Spleen (tissue), 7 donors: Measurements from ENCODE around the gene FTO.

Experiments used
- POLR2AphosphoS5 ChIP-seq, 3 donors: sonication (generic); formaldehyde crosslinking; IDR thresholded peaks; one replicate each; pipeline ENCODE4 v1.5.1; 2017; ENCODE audit warnings: antibody characterized with exemption in 3 of 3
- TF ChIP-seq, protein P1 (sequence below), 11 experiments: fragments of 200-600 bp in 7 of 11; fragments of 450-650 bp in 4 of 11; sonication (generic) in 4 of 11; IDR thresholded peaks in 8 of 11; conservative IDR thresholded peaks in 3 of 11; 1 replicate in 7 of 11; 2 replicates in 4 of 11; pipeline versions ENCODE4 v1.4.0 to v1.8.0; 2016 to 2021; ENCODE audit warnings: antibody characterized with exemption in 11 of 11, inconsistent platforms in 4 of 11, mild to moderate bottlenecking in 1 of 11
- donor health status: DM: no; HTN: no; CAD: no; lungs with moderate emphysema.
- donor health status: DM: no; HTN: no; CAD: no.
- donor health status: DM: no; HTN: no; CAD: no.

DNA sequence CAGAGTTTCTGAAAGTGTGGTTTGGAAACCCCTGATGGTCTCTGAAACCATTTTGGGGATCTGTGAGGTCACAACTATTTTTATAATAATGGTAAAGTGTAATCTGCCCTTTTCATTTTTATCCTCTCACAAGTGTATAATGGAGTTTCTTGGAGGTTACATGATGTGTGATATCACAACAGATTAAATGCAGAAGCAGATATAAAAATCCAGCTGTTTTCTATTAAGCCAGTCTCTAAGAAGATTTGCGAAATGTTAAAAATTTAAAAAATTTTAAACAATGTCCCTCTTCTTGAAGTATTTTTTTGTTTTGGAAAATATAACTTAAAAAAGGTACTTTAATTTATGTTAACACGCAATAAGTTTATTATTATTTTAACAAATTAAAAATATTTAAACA is 49.0 kb upstream of the FTO start:
- TF ChIP-seq, protein P1, sequence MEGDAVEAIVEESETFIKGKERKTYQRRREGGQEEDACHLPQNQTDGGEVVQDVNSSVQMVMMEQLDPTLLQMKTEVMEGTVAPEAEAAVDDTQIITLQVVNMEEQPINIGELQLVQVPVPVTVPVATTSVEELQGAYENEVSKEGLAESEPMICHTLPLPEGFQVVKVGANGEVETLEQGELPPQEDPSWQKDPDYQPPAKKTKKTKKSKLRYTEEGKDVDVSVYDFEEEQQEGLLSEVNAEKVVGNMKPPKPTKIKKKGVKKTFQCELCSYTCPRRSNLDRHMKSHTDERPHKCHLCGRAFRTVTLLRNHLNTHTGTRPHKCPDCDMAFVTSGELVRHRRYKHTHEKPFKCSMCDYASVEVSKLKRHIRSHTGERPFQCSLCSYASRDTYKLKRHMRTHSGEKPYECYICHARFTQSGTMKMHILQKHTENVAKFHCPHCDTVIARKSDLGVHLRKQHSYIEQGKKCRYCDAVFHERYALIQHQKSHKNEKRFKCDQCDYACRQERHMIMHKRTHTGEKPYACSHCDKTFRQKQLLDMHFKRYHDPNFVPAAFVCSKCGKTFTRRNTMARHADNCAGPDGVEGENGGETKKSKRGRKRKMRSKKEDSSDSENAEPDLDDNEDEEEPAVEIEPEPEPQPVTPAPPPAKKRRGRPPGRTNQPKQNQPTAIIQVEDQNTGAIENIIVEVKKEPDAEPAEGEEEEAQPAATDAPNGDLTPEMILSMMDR (IDR thresholded peaks at IDR 0.05 in 8 of 11, conservative IDR thresholded peaks at IDR 0.05 in 3 of 11): no peak
- TF ChIP-seq POLR2AphosphoS5 (IDR thresholded peaks at IDR 0.05): no peak
